Measurements from ENCODE around the gene RAB44. TPM values are rescaled to one million over a fixed set of nuclear protein-coding genes. Genes with fewer than 3 reads are reported as not detected.

Gene RAB44
- polyA plus RNA-seq, 2 donors = 0.21 to 0.37 TPM

- Histone ChIP-seq H3K4me3 (ENCODE audit: low read depth in 1 of 2, low read length in 2 of 2) (no peak overlapping the region), H3K4me1 (ENCODE audit: control insufficient read depth in 2 of 2, insufficient read depth in 2 of 2, low read length in 1 of 2) (peaks cover 2 to 5% of the 10 kb centered on the region in 2 donors), H3K27me3 (ENCODE audit: control insufficient read depth in 1 of 2, insufficient read depth in 2 of 2, low read length in 2 of 2) (no peaks in the 10 kb centered on the region), H3K36me3 (ENCODE audit: control insufficient read depth in 2 of 2, insufficient read depth in 2 of 2, low read length in 1 of 2) (no peaks in the 10 kb centered on the region), H3K9me3 (ENCODE audit: control insufficient read depth in 2 of 2, insufficient read depth in 1 of 2, low read depth in 1 of 2, low read length in 1 of 2) (no peaks in the 10 kb centered on the region), H3K27ac (ENCODE audit: low read depth in 2 of 2, low read length in 1 of 2) (no peak overlapping the region)
- 86 to 89% methylated on average over 7 of the region's 7 CpGs for WGBS, 2 donors
Observed at GRCh38 chr6:36668591-36668990, 29.0 kb upstream of the RAB44 start.

GRCh38 chr6:36669002-36669401 is 28.6 kb upstream of the RAB44 start:
- 92 to 93% methylated on average over 6 of the region's 6 CpGs for WGBS, 2 donors
- Histone ChIP-seq H3K4me1 (ENCODE audit: control insufficient read depth in 2 of 2, insufficient read depth in 2 of 2, low read length in 1 of 2) (peaks cover 2 to 5% of the 10 kb centered on the region in 2 donors), H3K27ac (ENCODE audit: low read depth in 2 of 2, low read length in 1 of 2) (no peak overlapping the region), H3K36me3 (ENCODE audit: control insufficient read depth in 2 of 2, insufficient read depth in 2 of 2, low read length in 1 of 2) (no peaks in the 10 kb centered on the region), H3K27me3 (ENCODE audit: control insufficient read depth in 1 of 2, insufficient read depth in 2 of 2, low read length in 2 of 2) (no peaks in the 10 kb centered on the region), H3K4me3 (ENCODE audit: low read depth in 1 of 2, low read length in 2 of 2) (no peak overlapping the region), H3K9me3 (ENCODE audit: control insufficient read depth in 2 of 2, insufficient read depth in 1 of 2, low read depth in 1 of 2, low read length in 1 of 2) (no peaks in the 10 kb centered on the region)

DNA sequence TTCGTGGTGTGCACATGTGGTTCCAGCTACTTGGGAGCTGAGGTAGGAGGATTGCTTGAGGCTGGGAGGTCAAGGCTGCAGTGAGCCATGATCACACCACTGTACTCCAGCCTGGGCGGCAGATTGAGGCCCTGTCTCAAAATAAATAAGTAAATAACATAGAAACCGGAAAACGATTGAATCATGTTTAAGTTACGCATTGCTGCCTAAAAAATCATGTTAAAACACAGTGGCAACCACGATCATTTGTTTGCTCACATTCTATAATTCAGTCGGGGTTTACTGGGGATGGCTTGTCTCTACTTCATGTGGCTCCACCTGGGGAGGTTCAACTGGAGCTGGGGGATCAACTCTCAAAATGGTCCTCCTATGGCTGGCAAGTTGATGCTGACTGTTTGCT is 27.4 kb upstream of the RAB44 start:
- 93 to 96% methylated on average over 7 of the region's 7 CpGs for WGBS, 2 donors
- H3K9me3 ChIP-seq (ENCODE audit: control insufficient read depth in 2 of 2, insufficient read depth in 1 of 2, low read depth in 1 of 2, low read length in 1 of 2) = no peaks in the 10 kb centered on the region
- H3K27me3 ChIP-seq (ENCODE audit: control insufficient read depth in 1 of 2, insufficient read depth in 2 of 2, low read length in 2 of 2) = no peaks in the 10 kb centered on the region
- no peak overlapping the region for H3K4me3 ChIP-seq (ENCODE audit: low read depth in 1 of 2, low read length in 2 of 2)
- peaks cover 2 to 5% of the 10 kb centered on the region in 2 donors for H3K4me1 ChIP-seq (ENCODE audit: control insufficient read depth in 2 of 2, insufficient read depth in 2 of 2, low read length in 1 of 2)
- H3K27ac ChIP-seq (ENCODE audit: low read depth in 2 of 2, low read length in 1 of 2) = no peak overlapping the region
- no peaks in the 10 kb centered on the region for H3K36me3 ChIP-seq (ENCODE audit: control insufficient read depth in 2 of 2, insufficient read depth in 2 of 2, low read length in 1 of 2)

DNA sequence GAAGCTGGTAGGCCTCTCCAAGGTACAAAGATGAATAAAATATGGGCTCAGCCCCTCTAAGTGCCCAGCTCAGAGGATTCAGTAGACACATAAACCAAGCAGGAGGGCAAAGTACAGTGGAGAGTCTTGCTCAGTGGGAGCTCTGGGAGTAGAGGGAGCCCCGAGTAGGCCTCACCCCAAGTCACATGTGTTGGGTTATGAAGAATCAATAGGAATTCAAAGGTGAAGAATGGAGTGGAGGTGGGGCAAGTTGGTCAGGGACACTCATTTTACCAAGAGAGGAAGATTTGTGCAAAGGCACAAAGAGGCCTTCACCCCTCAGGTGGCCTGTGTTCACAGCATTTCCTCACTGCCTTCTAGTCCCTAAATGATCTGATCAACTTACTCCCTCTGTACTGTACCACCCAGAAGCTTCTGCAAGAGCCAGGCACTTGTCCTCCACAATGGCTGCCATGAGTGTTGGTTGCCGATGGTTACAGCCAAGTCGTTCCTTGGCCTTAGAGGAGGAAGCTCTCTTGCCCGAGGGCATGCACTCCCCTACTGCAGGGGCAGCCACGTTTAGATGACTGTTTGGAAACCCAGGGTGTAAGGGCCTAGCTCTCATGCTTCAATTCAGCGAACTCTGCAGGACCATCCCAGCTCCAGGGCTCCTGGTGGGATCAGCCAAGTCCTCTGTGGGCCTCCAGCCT is 25.8 kb upstream of the RAB44 start:
- H3K9me3 ChIP-seq (ENCODE audit: control insufficient read depth in 2 of 2, insufficient read depth in 1 of 2, low read depth in 1 of 2, low read length in 1 of 2) = no peaks in the 10 kb centered on the region
- peaks cover 5 to 6% of the 10 kb centered on the region in 2 donors for H3K4me1 ChIP-seq (ENCODE audit: control insufficient read depth in 2 of 2, insufficient read depth in 2 of 2, low read length in 1 of 2)
- no peaks in the 10 kb centered on the region for H3K36me3 ChIP-seq (ENCODE audit: control insufficient read depth in 2 of 2, insufficient read depth in 2 of 2, low read length in 1 of 2)
- H3K27ac ChIP-seq (ENCODE audit: low read depth in 2 of 2, low read length in 1 of 2) = no peak overlapping the region
- WGBS, 2 donors = 78 to 81% methylated on average over 6 of the region's 6 CpGs
- no peaks in the 10 kb centered on the region for H3K27me3 ChIP-seq (ENCODE audit: control insufficient read depth in 1 of 2, insufficient read depth in 2 of 2, low read length in 2 of 2)
- H3K4me3 ChIP-seq (ENCODE audit: low read depth in 1 of 2, low read length in 2 of 2) = no peak overlapping the region

DNA sequence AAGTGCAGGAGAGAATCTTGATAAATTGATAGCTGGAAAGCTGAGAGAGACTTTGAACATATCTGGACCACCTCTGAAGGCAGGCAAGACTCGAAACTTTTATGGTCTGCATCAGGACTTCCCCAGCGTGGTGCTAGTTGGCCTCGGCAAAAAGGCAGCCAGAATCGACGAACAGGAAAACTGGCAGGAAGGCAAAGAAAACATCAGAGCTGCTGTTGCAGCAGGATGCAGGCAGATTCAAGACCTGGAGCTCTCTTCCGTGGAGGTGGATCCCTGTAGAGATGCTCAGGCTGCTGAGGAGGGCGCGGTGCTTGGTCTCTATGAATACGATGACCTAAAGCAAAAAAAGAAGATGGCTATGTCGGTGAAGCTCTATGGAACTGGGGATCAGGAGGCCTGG is 23.7 kb upstream of the RAB44 start:
- Histone ChIP-seq H3K36me3 (ENCODE audit: control insufficient read depth in 2 of 2, insufficient read depth in 2 of 2, low read length in 1 of 2) (no peaks in the 10 kb centered on the region), H3K4me3 (ENCODE audit: low read depth in 1 of 2, low read length in 2 of 2) (no peak overlapping the region), H3K27ac (ENCODE audit: low read depth in 2 of 2, low read length in 1 of 2) (no peak overlapping the region), H3K9me3 (ENCODE audit: control insufficient read depth in 2 of 2, insufficient read depth in 1 of 2, low read depth in 1 of 2, low read length in 1 of 2) (no peaks in the 10 kb centered on the region), H3K4me1 (ENCODE audit: control insufficient read depth in 2 of 2, insufficient read depth in 2 of 2, low read length in 1 of 2) (peaks cover 2 to 7% of the 10 kb centered on the region in 2 donors), H3K27me3 (ENCODE audit: control insufficient read depth in 1 of 2, insufficient read depth in 2 of 2, low read length in 2 of 2) (no peaks in the 10 kb centered on the region)
- 81 to 84% methylated on average over 10 of the region's 10 CpGs for WGBS, 2 donors

GRCh38 chr6:36674942-36675341 is 22.7 kb upstream of the RAB44 start:
- WGBS, 2 donors = 69 to 82% methylated on average over 7 of the region's 7 CpGs
- peaks cover 2 to 7% of the 10 kb centered on the region in 2 donors for H3K4me1 ChIP-seq (ENCODE audit: control insufficient read depth in 2 of 2, insufficient read depth in 2 of 2, low read length in 1 of 2)
- H3K36me3 ChIP-seq (ENCODE audit: control insufficient read depth in 2 of 2, insufficient read depth in 2 of 2, low read length in 1 of 2) = no peaks in the 10 kb centered on the region
- H3K27me3 ChIP-seq (ENCODE audit: control insufficient read depth in 1 of 2, insufficient read depth in 2 of 2, low read length in 2 of 2) = no peaks in the 10 kb centered on the region
- H3K27ac ChIP-seq (ENCODE audit: low read depth in 2 of 2, low read length in 1 of 2) = no peak overlapping the region
- H3K9me3 ChIP-seq (ENCODE audit: control insufficient read depth in 2 of 2, insufficient read depth in 1 of 2, low read depth in 1 of 2, low read length in 1 of 2) = no peaks in the 10 kb centered on the region
- no peak overlapping the region for H3K4me3 ChIP-seq (ENCODE audit: low read depth in 1 of 2, low read length in 2 of 2)

DNA sequence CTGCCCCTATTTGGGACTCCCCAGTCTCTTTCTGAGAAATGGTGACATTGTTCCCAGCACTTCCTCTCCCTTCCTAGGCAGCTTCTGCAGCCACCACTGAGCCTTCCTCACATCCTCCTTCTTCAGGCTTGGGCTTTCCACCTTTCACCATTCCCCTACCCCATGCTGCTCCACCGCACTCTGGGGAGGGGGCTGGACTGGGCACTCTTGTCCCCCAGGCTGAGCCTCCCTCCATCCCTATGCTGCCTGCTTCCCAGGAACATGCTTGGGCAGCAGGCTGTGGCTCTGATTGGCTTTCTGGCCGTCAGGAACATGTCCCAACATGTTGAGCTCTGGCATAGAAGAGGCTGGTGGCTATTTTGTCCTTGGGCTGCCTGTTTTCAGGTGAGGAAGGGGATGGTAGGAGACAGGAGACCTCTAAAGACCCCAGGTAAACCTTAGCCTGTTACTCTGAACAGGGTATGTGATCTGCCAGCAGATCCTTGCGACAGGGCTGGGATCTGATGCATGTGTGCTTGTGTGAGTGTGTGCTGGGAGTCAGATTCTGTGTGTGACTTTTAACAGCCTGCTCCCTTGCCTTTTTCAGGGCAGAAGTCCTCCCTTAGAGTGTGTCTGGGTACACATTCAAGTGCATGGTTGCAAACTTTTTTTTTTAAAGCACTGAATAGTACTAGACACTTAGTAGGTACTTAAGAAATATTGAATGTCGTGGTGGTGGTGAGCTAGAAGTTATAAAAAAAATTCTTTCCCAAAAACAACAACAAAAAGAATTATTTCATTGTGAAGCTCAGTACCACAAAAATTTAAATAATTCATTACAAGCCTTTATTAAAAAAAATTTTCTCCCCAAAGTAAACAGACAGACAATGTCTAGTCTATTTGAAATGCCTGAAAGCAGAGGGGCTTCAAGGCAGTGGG is 21.2 kb upstream of the RAB44 start:
- H3K27ac ChIP-seq (ENCODE audit: low read depth in 2 of 2, low read length in 1 of 2) = peak overlapping the region; percentile 98 to 99

DNA sequence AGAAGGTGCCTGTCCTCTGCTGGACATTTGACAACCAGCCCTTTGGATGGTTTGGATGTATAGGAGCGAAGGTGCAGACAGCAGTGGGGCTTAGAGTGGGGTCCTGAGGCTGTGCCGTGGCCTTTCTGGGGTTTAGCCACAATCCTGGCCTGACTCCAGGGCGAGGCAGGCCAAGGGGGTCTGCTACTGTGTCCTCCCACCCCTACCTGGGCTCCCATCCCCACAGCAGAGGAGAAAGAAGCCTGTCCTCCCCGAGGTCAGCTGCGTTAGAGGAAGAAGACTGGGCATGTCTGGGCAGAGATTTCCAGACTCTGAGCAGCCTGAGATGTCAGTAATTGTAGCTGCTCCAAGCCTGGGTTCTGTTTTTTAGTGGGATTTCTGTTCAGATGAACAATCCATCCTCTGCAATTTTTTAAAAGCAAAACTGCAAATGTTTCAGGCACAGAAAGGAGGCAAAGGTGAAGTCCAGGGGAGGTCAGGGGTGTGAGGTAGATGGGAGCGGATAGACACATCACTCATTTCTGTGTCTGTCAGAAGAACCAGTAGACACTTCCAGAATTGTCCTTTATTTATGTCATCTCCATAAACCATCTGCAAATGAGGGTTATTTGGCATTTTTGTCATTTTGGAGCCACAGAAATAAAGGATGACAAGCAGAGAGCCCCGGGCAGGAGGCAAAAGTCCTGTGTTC is 20.4 kb upstream of the RAB44 start:
- Histone ChIP-seq H3K36me3 (ENCODE audit: control insufficient read depth in 2 of 2, insufficient read depth in 2 of 2, low read length in 1 of 2) (no peaks in the 10 kb centered on the region), H3K4me3 (ENCODE audit: low read depth in 1 of 2, low read length in 2 of 2) (no peak overlapping the region), H3K9me3 (ENCODE audit: control insufficient read depth in 2 of 2, insufficient read depth in 1 of 2, low read depth in 1 of 2, low read length in 1 of 2) (no peaks in the 10 kb centered on the region), H3K4me1 (ENCODE audit: control insufficient read depth in 2 of 2, insufficient read depth in 2 of 2, low read length in 1 of 2) (peaks cover 2 to 7% of the 10 kb centered on the region in 2 donors), H3K27ac (ENCODE audit: low read depth in 2 of 2, low read length in 1 of 2) (peak overlapping the region; percentile 98 to 99), H3K27me3 (ENCODE audit: control insufficient read depth in 1 of 2, insufficient read depth in 2 of 2, low read length in 2 of 2) (no peaks in the 10 kb centered on the region)
- 34 to 63% methylated on average over 7 of the region's 7 CpGs for WGBS, 2 donors

More for the DNA sequence above, 21.2 kb upstream of the RAB44 start:
- H3K36me3 ChIP-seq (ENCODE audit: control insufficient read depth in 2 of 2, insufficient read depth in 2 of 2, low read length in 1 of 2) = no peaks in the 10 kb centered on the region
- H3K4me3 ChIP-seq (ENCODE audit: low read depth in 1 of 2, low read length in 2 of 2) = no peak overlapping the region
- 49 to 65% methylated on average over 4 of the region's 4 CpGs for WGBS, 2 donors
- H3K4me1 ChIP-seq (ENCODE audit: control insufficient read depth in 2 of 2, insufficient read depth in 2 of 2, low read length in 1 of 2) = peaks cover 2 to 7% of the 10 kb centered on the region in 2 donors
- no peaks in the 10 kb centered on the region for H3K27me3 ChIP-seq (ENCODE audit: control insufficient read depth in 1 of 2, insufficient read depth in 2 of 2, low read length in 2 of 2)
- H3K9me3 ChIP-seq (ENCODE audit: control insufficient read depth in 2 of 2, insufficient read depth in 1 of 2, low read depth in 1 of 2, low read length in 1 of 2) = no peaks in the 10 kb centered on the region

DNA sequence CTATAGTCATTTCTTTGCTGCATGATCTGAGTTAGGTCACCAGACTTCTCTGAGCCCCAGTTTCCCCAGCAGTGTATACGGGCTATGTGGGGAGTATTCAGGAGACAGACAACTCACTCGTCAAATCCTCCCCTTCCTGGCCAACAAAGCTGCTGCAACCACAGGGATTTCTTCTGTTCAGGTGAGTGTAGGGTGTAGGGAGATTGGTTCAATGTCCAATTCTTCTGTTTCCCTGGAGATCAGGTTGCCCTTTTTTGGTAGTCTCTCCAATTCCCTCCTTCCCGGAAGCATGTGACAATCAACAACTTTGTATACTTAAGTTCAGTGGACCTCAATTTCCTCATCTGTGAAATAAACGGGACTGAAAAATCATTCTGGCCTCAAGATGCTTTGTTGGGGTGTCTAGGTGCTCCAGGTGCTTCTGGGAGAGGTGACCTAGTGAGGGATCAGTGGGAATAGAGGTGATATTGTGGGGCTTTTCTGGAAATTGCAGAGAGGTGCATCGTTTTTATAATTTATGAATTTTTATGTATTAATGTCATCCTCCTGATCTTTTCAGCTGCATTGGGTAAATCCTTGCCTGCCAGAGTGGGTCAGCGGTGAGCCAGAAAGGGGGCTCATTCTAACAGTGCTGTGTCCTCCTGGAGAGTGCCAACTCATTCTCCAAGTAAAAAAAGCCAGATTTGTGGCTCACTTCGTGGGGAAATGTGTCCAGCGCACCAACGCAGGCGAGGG is 19.7 kb upstream of the RAB44 start:
- 9 to 15% methylated on average over 10 of the region's 10 CpGs for WGBS, 2 donors
- peaks cover 2 to 12% of the 10 kb centered on the region in 2 donors for H3K4me1 ChIP-seq (ENCODE audit: control insufficient read depth in 2 of 2, insufficient read depth in 2 of 2, low read length in 1 of 2)
- H3K27me3 ChIP-seq (ENCODE audit: control insufficient read depth in 1 of 2, insufficient read depth in 2 of 2, low read length in 2 of 2) = no peaks in the 10 kb centered on the region
- no peaks in the 10 kb centered on the region for H3K9me3 ChIP-seq (ENCODE audit: control insufficient read depth in 2 of 2, insufficient read depth in 1 of 2, low read depth in 1 of 2, low read length in 1 of 2)
- peak overlapping the region; percentile 5 to 83 for H3K4me3 ChIP-seq (ENCODE audit: low read depth in 1 of 2, low read length in 2 of 2)
- no peaks in the 10 kb centered on the region for H3K36me3 ChIP-seq (ENCODE audit: control insufficient read depth in 2 of 2, insufficient read depth in 2 of 2, low read length in 1 of 2)
- peak overlapping the region; percentile 98 to 99 for H3K27ac ChIP-seq (ENCODE audit: low read depth in 2 of 2, low read length in 1 of 2)
